GM12878 (cell line): ENCODE results near the gene PDGFC. TPM values are rescaled to one million over a fixed set of nuclear protein-coding genes. Genes with fewer than 3 reads are reported as not detected.

Experiments
- ATAC-seq: fragments of 200-7000 bp; cut with Tn5 transposase; 3 replicates; pipeline ENCODE4 v1.9.1; 2020; ENCODE audit warnings: mild to moderate bottlenecking, moderate library complexity
- BruUV-seq: library from RNA; stranded (reverse); fragments of 400-500 nt; replicated peaks from 2 replicates; lab custom pipeline; 2021; lab: Mats Ljungman, UMichigan
- CTCF ChIA-PET: fragments of 300-600 bp; sonication (Branson Sonifier 250); formaldehyde crosslinking; extraction: SDS; loops from one replicate; lab custom pipeline; 2021; ENCODE audit warnings: inconsistent platforms; lab: Yijun Ruan, JAX
- POLR2A ChIA-PET: fragments of 350-600 bp; formaldehyde crosslinking; extraction: SDS; loops from one replicate; lab custom pipeline; 2021; ENCODE audit warnings: inconsistent platforms; lab: Charles Lee
- RAD21 ChIA-PET: fragments of 300-600 bp; sonication (Branson Sonifier 250); formaldehyde crosslinking; loops from one replicate; lab custom pipeline; 2023; ENCODE audit warnings: antibody characterized with exemption; ENCODE audit not compliant: unreplicated experiment; lab: Charles Lee
- SMC1A ChIA-PET: fragments of 300-600 bp; sonication (Branson Sonifier 250); formaldehyde crosslinking; loops from one replicate; lab custom pipeline; 2023; ENCODE audit not compliant: unreplicated experiment, uncharacterized antibody; lab: Charles Lee
- DNase-seq: peaks from one replicate; pipeline ENCODE4 v3.0.0-alpha.2; 2011; ENCODE audit warnings: low read depth, low spot score
- FAIRE-seq: peaks from 3 replicates; lab custom pipeline; 2011; peaks lifted over from hg19 to GRCh38; lab: Jason Lieb, UNC
- H2AFZ ChIP-seq: 2 replicates; pipeline ENCODE4 v1.6.0; 2011; ENCODE audit warnings: low read depth, low read length, control low read depth; ENCODE audit not compliant: control insufficient read depth
- H3K27ac ChIP-seq: 2 replicates; pipeline ENCODE4 v1.5.1; 2011; ENCODE audit warnings: control low read depth; ENCODE audit not compliant: control insufficient read depth, insufficient read depth
- H3K27me3 ChIP-seq, 2 experiments: replicated peaks in 1 of 2; 2 replicates each; pipeline versions ENCODE4 v1.6.0 to v1.6.1; 2011; ENCODE audit warnings: low read length in 1 of 2; ENCODE audit not compliant: control insufficient read depth in 2 of 2, insufficient read depth in 2 of 2
- H3K36me3 ChIP-seq, 2 experiments: 2 replicates each; pipeline ENCODE4 v1.5.1; 2011; ENCODE audit warnings: low read length in 1 of 2; ENCODE audit not compliant: control insufficient read depth in 2 of 2, insufficient read depth in 2 of 2
- H3K4me1 ChIP-seq: 2 replicates; pipeline ENCODE4 v1.6.1; 2011; ENCODE audit warnings: mild to moderate bottlenecking, low read length, moderate library complexity, mixed read lengths; ENCODE audit not compliant: control insufficient read depth, insufficient read depth
- H3K4me2 ChIP-seq: 2 replicates; pipeline ENCODE4 v1.6.0; 2011; ENCODE audit warnings: control low read depth; ENCODE audit not compliant: control insufficient read depth, insufficient read depth
- H3K4me3 ChIP-seq: fragments of 200-600 bp; sonication (generic); 2 replicates; pipeline ENCODE4 v1.5.1; 2016
- H3K79me2 ChIP-seq: 2 replicates; pipeline ENCODE4 v1.6.0; 2011; ENCODE audit warnings: low read length; ENCODE audit not compliant: control insufficient read depth, insufficient read depth
- H3K9ac ChIP-seq: 2 replicates; pipeline ENCODE4 v1.8.0; 2011; ENCODE audit warnings: low read length, control low read depth, mixed read lengths; ENCODE audit not compliant: control insufficient read depth, insufficient read depth
- H3K9me3 ChIP-seq: replicated peaks from 3 replicates; pipeline ENCODE4 v1.5.1; 2011; ENCODE audit warnings: mild to moderate bottlenecking, low read length; ENCODE audit not compliant: control insufficient read depth, insufficient read depth
- H4K20me1 ChIP-seq: 2 replicates; pipeline ENCODE4 v1.6.0; 2011; ENCODE audit not compliant: control insufficient read depth, insufficient read depth
- BHLHE40 ChIP-seq, 2 experiments: fragments of 450-650 bp in 1 of 2; IDR thresholded peaks; 2 replicates each; pipeline ENCODE4 v1.6.1; 2011 to 2017; ENCODE audit warnings: low read depth in 2 of 2, borderline replicate concordance in 1 of 2, improper control_type of control experiment in 1 of 2, low read length in 1 of 2, mild to moderate bottlenecking in 1 of 2
- DPF2 ChIP-seq: fragments of 450-650 bp; IDR thresholded peaks from 2 replicates; pipeline ENCODE4 v1.6.1; 2017; ENCODE audit warnings: mild to moderate bottlenecking
- FOXM1 ChIP-seq: IDR thresholded peaks from 2 replicates; pipeline ENCODE4 v1.6.1; 2012; ENCODE audit warnings: low read depth, mild to moderate bottlenecking, inconsistent platforms, low read length, moderate library complexity
- HDAC6 ChIP-seq: fragments of 200-600 bp; sonication (generic); IDR thresholded peaks from one replicate; pipeline ENCODE4 v1.8.0; 2017; ENCODE audit warnings: antibody characterized with exemption; ENCODE audit not compliant: unreplicated experiment
- KAT2A ChIP-seq: conservative IDR thresholded peaks from 2 replicates; pipeline ENCODE4 v1.6.1; 2011; ENCODE audit warnings: low read depth, low read length; ENCODE audit not compliant: control insufficient read depth
- MTA2 ChIP-seq: fragments of 450-650 bp; IDR thresholded peaks from 2 replicates; pipeline ENCODE4 v1.6.1; 2016; ENCODE audit warnings: low read depth, mild to moderate bottlenecking, moderate library complexity
- MTA3 ChIP-seq: IDR thresholded peaks from 2 replicates; pipeline ENCODE4 v1.6.1; 2012; ENCODE audit warnings: low read length, inconsistent platforms, borderline replicate concordance
- MXI1 ChIP-seq: fragments of 150-350 bp; IDR thresholded peaks from 2 replicates; pipeline ENCODE4 v1.6.1; 2011; ENCODE audit warnings: low read depth, mild to moderate bottlenecking, inconsistent platforms, low read length, improper control_type of control experiment
- NR2C2 ChIP-seq: IDR thresholded peaks from 2 replicates; pipeline ENCODE4 v1.6.1; 2011; ENCODE audit warnings: borderline replicate concordance, low read depth; ENCODE audit not compliant: control insufficient read depth, insufficient read length
- POLR2AphosphoS5 ChIP-seq: IDR thresholded peaks from 2 replicates; pipeline ENCODE4 v1.6.1; 2011; ENCODE audit warnings: mild to moderate bottlenecking, low read length, inconsistent platforms
- REST ChIP-seq: IDR thresholded peaks from 2 replicates; pipeline ENCODE4 v1.6.1; 2012; ENCODE audit warnings: mild to moderate bottlenecking, low read depth, low read length
- RUNX3 ChIP-seq: IDR thresholded peaks from 2 replicates; pipeline ENCODE4 v1.6.1; 2012; ENCODE audit warnings: low read length, inconsistent platforms
- SREBF2 ChIP-seq: IDR thresholded peaks from 2 replicates; pipeline ENCODE4 v1.6.1; 2012; ENCODE audit warnings: mild to moderate bottlenecking, low read length
- SRF ChIP-seq, 2 experiments: IDR thresholded peaks; 2 replicates each; pipeline ENCODE4 v1.6.1; 2011; ENCODE audit warnings: low read depth in 2 of 2, low read length in 2 of 2, mild to moderate bottlenecking in 1 of 2, moderate library complexity in 1 of 2
- WGBS: methylation state at CpG from one replicate; pipeline ENCODE4 v1.1.6; 2016; ENCODE audit warnings: low lambda C conversion rate; ENCODE audit not compliant: insufficient replicate concordance, insufficient coverage; ENCODE audit errors: missing lambda C conversion rate; 5-methylcytosine and 5-hydroxymethylcytosine counted together
- in situ Hi-C: fragments of 300-500 bp; cut with MboI; formaldehyde crosslinking; loops from 9 replicates; pipeline ENCODE4 v1.14.3; 2018; ENCODE audit warnings: mixed read lengths
- intact Hi-C: fragments of 100-400 bp; cut with micrococcal nuclease; formaldehyde crosslinking; loops from one replicate; pipeline ENCODE4 v1.14.2; 2022; ENCODE audit not compliant: unreplicated experiment
- polyA plus RNA-seq, 11 experiments: library from polyadenylated mRNA; depleted of rRNA in 4 of 11; unstranded in 6 of 11; stranded (reverse) in 5 of 11; fragments of >200 nt; fragmentation: Nextera tagmentation in 4 of 11; fragmentation: Illumina TruSeq in 1 of 11; extraction: Ambion mirVana in 4 of 11; extraction: Trizol in 1 of 11; gene quantifications; 1 replicate in 1 of 11; 2 replicates in 10 of 11; pipeline versions ENCODE4 v1.2.1 to v1.2.3, GENCODE V29; 2011 to 2016; ENCODE audit warnings: inconsistent platforms in 2 of 11, missing spikeins in 2 of 11, low read depth in 1 of 11
- total RNA-seq, 4 experiments: library from RNA; depleted of rRNA in 3 of 4; stranded (reverse); fragments of >200 nt in 3 of 4; fragmentation: Illumina TruSeq in 1 of 4; extraction: Trizol in 1 of 4; gene quantifications; 2 replicates each; pipeline versions ENCODE4 v1.2.1 to v1.2.3, GENCODE V29; 2013 to 2021
- TF ChIP-seq, protein P1 (sequence below): fragments of 450-650 bp; IDR thresholded peaks from 2 replicates; pipeline ENCODE4 v1.6.1; 2017; ENCODE audit warnings: antibody characterized with exemption, mild to moderate bottlenecking, moderate library complexity
- TF ChIP-seq, protein P2 (sequence below): IDR thresholded peaks from 2 replicates; pipeline ENCODE4 v1.6.1; 2012; ENCODE audit warnings: low read depth, low read length, improper control_type of control experiment

The PDGFC gene
- total and polyA plus RNA-seq, 10 of the 15 experiments (the other 5 are each of a cell fraction or from before 2014, with no cell fraction given) = 0.02 to 0.18 TPM; not detected in 8

DNA sequence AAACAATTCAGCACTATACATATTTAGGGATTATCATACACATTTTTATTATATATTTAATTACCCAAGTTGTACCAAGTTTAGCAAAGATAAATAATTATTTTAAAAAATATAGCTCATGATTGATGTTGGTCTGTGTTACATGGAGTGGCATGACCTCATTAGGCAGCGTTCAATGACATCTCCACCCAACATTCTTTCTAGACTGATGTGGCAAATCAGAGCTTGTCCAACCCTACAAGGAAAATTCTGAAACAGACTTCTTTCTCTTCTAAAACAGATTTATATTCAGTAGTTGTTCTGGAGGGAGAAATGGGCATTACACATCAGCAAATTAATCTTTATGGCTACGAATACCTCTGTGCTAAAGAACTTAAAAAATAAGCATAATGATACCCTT is 189.7 kb downstream of the PDGFC start:
- Histone ChIP-seq H2AFZ (no peak overlapping the region), H3K27ac (no peak overlapping the region), H4K20me1 (no peaks in the 10 kb centered on the region), H3K4me1 (no peaks in the 10 kb centered on the region), H3K9me3 (no peaks in the 10 kb centered on the region), H3K27me3 (no peaks in the 10 kb centered on the region), H3K79me2 (no peaks in the 10 kb centered on the region), H3K4me2 (no peak overlapping the region), H3K9ac (no peak overlapping the region), H3K4me3 (no peak overlapping the region), H3K36me3 (no peaks in the 10 kb centered on the region)
- ChIA-PET POLR2A (no interaction called here), RAD21 (no interaction called here), SMC1A (interaction anchor here (1.0 kb wide), 1 partner anchor 13 kb away, joined by 3 read pairs; no protein-coding TSS in a partner anchor), CTCF (interaction anchor here (1.0 kb wide), 1 partner anchor 17 kb away, joined by 3 read pairs; no protein-coding TSS in a partner anchor)
- ATAC-seq (no peak), DNase-seq (no peak), FAIRE-seq (no peak)
- in situ Hi-C loops (no loop called here), intact Hi-C loops (no loop called here)
- 19% methylated on average over 2 of the region's 2 CpGs for WGBS
- no TSS peak for BruUV-seq
- TF ChIP-seq KAT2A (no peak), POLR2AphosphoS5 (no peak), BHLHE40 (IDR thresholded peaks at IDR 0.05; ENCODE audit: borderline replicate concordance in 1 of 2, low read depth in 2 of 2, low read length in 1 of 2) (no peak), MTA2 (no peak), DPF2 (no peak), SRF (IDR thresholded peaks at IDR 0.05; ENCODE audit: low read depth in 2 of 2, low read length in 2 of 2) (no peak), SREBF2 (no peak), RUNX3 (no peak), REST (no peak), HDAC6 (no peak), MTA3 (no peak), FOXM1 (no peak), NR2C2 (no peak), MXI1 (no peak)
- TF ChIP-seq, protein P1, sequence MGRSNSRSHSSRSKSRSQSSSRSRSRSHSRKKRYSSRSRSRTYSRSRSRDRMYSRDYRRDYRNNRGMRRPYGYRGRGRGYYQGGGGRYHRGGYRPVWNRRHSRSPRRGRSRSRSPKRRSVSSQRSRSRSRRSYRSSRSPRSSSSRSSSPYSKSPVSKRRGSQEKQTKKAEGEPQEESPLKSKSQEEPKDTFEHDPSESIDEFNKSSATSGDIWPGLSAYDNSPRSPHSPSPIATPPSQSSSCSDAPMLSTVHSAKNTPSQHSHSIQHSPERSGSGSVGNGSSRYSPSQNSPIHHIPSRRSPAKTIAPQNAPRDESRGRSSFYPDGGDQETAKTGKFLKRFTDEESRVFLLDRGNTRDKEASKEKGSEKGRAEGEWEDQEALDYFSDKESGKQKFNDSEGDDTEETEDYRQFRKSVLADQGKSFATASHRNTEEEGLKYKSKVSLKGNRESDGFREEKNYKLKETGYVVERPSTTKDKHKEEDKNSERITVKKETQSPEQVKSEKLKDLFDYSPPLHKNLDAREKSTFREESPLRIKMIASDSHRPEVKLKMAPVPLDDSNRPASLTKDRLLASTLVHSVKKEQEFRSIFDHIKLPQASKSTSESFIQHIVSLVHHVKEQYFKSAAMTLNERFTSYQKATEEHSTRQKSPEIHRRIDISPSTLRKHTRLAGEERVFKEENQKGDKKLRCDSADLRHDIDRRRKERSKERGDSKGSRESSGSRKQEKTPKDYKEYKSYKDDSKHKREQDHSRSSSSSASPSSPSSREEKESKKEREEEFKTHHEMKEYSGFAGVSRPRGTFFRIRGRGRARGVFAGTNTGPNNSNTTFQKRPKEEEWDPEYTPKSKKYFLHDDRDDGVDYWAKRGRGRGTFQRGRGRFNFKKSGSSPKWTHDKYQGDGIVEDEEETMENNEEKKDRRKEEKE = no peak
- TF ChIP-seq, protein P2, sequence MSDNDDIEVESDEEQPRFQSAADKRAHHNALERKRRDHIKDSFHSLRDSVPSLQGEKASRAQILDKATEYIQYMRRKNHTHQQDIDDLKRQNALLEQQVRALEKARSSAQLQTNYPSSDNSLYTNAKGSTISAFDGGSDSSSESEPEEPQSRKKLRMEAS = no peak
